ENCODE results near the gene POM121. TPM values are rescaled to one million over a fixed set of nuclear protein-coding genes. Genes with fewer than 3 reads are reported as not detected.
"Not testable (repeated sequence)": the region's sequence is repeated elsewhere in the genome, so short reads cannot be mapped to it uniquely, and the experiment has no call there.

The POM121 gene
- polyA plus RNA-seq, 3 donors, result 3.4 to 18.8 (median 5.1) TPM

DNA sequence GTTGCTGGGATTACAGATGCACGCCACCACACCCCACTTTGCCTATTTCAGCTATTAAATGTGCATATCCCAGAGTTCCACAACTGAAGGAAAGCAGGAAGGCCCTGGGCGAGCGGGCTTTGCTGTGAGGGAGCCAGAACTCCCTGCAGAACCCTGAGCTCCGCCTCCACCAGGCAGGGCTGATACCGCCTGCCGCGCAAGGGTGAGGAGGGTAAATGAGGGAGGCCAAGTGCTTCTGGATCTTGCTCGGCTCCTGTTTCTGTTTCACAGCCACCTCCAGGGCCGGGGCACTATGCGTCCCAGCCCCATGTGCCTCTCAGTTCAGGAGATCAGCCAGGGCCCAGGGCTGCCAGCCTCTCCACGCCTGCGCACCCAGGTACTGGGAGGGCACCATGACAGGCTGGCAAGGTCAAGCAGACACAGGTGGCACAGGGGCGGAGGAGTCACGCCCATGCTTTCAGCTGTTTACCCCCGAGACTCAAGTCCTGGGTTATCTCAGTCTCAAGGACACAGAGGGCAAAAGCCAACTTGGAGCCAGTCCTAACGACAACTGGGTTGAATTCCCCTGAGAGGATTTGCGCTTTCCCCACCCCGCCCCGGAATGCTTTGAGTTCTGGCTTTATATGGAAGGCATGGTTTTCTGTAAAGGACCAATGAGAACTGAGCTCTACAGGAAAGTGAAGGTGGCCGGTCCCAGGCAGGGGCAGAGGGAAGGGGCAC, 35.9 kb downstream of the POM121 start:
- H3K27me3 Mint-ChIP-seq (ENCODE audit: low read depth in 3 of 3); H3K9me3 ChIP-seq (replicated peaks in 1 of 2; ENCODE audit: control insufficient read depth in 1 of 2, insufficient read depth in 1 of 2, low read length in 2 of 2); H3K4me1 Mint-ChIP-seq; H3K27me3 ChIP-seq (ENCODE audit: control insufficient read depth in 2 of 2, insufficient read depth in 2 of 2, low read length in 2 of 2); DNase-seq; H3K36me3 Mint-ChIP-seq; H3K4me3 ChIP-seq (replicated peaks in 1 of 3; ENCODE audit: low read depth in 2 of 3, low read length in 3 of 3); H3K27ac Mint-ChIP-seq; H3K9ac ChIP-seq (ENCODE audit: insufficient read depth, low read length, poor library complexity, severe bottlenecking); H3K4me3 Mint-ChIP-seq; H3K4me1 ChIP-seq (ENCODE audit: control insufficient read depth in 1 of 2, insufficient read depth in 2 of 2, low read length in 2 of 2); intact Hi-C loops (cut with micrococcal nuclease); H3K36me3 ChIP-seq (replicated peaks in 1 of 2; ENCODE audit: control insufficient read depth in 1 of 2, insufficient read depth in 2 of 2, low read length in 2 of 2); H3K4me2 ChIP-seq (replicated peaks; ENCODE audit: extremely low read depth, low read length, poor library complexity, severe bottlenecking); H4K20me1 ChIP-seq (ENCODE audit: insufficient read depth, low read length); H2AFZ ChIP-seq (ENCODE audit: insufficient read depth, low read depth, low read length, poor library complexity, severe bottlenecking); H3K9me3 Mint-ChIP-seq; H3K27ac ChIP-seq (ENCODE audit: low read depth in 1 of 2, low read length in 2 of 2); H3K79me2 ChIP-seq (ENCODE audit: insufficient read depth, low read length): not testable (repeated sequence)
- no CpG with 5 or more reads among the region's 20 CpGs for WGBS (ENCODE audit: insufficient coverage)

DNA sequence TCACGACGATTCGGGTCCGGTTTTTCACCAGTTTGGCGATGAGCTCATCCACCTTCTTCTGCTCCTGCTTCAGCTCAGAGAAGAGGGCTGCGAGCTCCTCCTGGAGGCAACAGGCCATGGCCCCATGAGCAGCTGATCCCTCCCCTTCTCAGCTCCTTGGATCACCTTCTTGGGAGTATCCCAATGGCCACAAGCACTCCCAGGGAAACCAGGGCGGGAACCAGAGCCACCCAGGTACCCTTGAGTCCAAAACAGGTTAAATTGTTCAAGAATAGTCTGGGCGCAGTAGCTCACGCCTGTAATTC, 36.4 kb downstream of the POM121 start:
- H3K4me1 Mint-ChIP-seq; H3K27me3 Mint-ChIP-seq (ENCODE audit: low read depth in 3 of 3); H3K9ac ChIP-seq (ENCODE audit: insufficient read depth, low read length, poor library complexity, severe bottlenecking); H4K20me1 ChIP-seq (ENCODE audit: insufficient read depth, low read length); H2AFZ ChIP-seq (ENCODE audit: insufficient read depth, low read depth, low read length, poor library complexity, severe bottlenecking); intact Hi-C loops (cut with micrococcal nuclease); H3K4me1 ChIP-seq (ENCODE audit: control insufficient read depth in 1 of 2, insufficient read depth in 2 of 2, low read length in 2 of 2); H3K27ac Mint-ChIP-seq; H3K36me3 ChIP-seq (replicated peaks in 1 of 2; ENCODE audit: control insufficient read depth in 1 of 2, insufficient read depth in 2 of 2, low read length in 2 of 2); DNase-seq; H3K4me2 ChIP-seq (replicated peaks; ENCODE audit: extremely low read depth, low read length, poor library complexity, severe bottlenecking); H3K79me2 ChIP-seq (ENCODE audit: insufficient read depth, low read length); H3K4me3 Mint-ChIP-seq; H3K9me3 Mint-ChIP-seq; H3K27ac ChIP-seq (ENCODE audit: low read depth in 1 of 2, low read length in 2 of 2); H3K9me3 ChIP-seq (replicated peaks in 1 of 2; ENCODE audit: control insufficient read depth in 1 of 2, insufficient read depth in 1 of 2, low read length in 2 of 2); H3K36me3 Mint-ChIP-seq; H3K27me3 ChIP-seq (ENCODE audit: control insufficient read depth in 2 of 2, insufficient read depth in 2 of 2, low read length in 2 of 2); H3K4me3 ChIP-seq (replicated peaks in 1 of 3; ENCODE audit: low read depth in 2 of 3, low read length in 3 of 3): not testable (repeated sequence)
- no CpG with 5 or more reads among the region's 9 CpGs for WGBS (ENCODE audit: insufficient coverage)

DNA sequence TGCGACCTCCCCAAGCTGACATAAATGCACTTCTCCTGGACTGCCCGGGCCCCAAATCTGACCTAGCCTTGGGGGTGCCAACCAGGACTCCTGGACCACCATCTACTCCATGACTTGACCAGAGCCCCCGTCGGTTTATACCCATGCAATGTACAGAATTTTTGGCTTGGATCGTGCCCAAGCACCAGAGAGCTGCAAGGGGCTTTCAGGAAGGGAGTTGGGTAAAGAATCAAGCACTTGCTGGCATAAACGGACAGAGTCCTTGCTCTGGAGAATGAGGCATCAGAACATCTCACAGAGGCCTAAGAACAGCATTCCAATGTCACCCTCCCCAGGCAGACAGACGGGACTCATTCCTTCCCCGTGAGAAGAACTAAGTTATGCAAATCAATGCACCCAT, 38.2 kb downstream of the POM121 start:
- H3K27me3 Mint-ChIP-seq (ENCODE audit: low read depth in 3 of 3); intact Hi-C loops (cut with micrococcal nuclease): not testable (repeated sequence)
- no CpG with 5 or more reads among the region's 8 CpGs for WGBS (ENCODE audit: insufficient coverage)

DNA sequence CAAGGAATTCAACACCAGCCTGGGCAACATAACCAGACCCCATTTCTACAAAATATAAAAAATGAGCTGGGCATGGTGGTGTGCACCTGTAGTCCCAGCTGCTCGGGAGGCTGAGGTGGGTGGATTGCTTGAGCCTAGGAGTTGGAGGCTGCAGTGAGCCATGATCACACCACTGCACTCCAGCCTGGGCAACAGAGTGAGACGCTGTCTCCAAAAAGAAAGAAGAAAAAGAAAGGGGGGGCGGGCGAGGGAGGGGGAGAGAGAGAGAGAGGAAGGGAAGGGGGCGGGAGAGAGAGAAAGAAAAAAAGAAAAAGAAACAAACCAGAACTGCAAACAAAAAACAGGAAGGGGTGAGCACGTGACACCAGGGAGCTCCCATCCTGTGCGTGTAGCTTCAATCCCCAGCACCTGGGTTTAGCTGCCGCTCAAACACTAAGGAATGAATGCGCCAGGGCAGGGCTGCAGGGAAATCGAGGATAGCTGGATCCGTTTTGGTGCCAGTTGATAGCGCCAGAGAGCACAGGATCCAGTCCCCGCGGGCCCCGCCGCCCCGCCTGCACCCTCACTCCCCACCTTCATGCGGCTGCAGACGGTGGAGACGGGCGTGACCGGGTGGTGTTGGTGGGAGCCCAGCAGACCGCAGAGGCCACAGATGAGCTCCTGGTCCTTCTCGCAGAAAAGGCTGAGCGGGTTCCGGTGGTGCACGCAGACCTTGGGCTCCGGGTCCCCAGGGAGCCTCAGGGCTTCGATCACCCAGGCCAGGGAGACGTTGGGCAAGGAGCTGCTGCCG, 40.5 kb downstream of the POM121 start:
- DNase-seq; H3K9me3 Mint-ChIP-seq; H3K27ac ChIP-seq (ENCODE audit: low read depth in 1 of 2, low read length in 2 of 2); H3K4me3 Mint-ChIP-seq; intact Hi-C loops (cut with micrococcal nuclease); H3K27me3 Mint-ChIP-seq (ENCODE audit: low read depth in 3 of 3); H3K4me2 ChIP-seq (replicated peaks; ENCODE audit: extremely low read depth, low read length, poor library complexity, severe bottlenecking); H3K27me3 ChIP-seq (ENCODE audit: control insufficient read depth in 2 of 2, insufficient read depth in 2 of 2, low read length in 2 of 2); H3K9ac ChIP-seq (ENCODE audit: insufficient read depth, low read length, poor library complexity, severe bottlenecking); H4K20me1 ChIP-seq (ENCODE audit: insufficient read depth, low read length); H3K9me3 ChIP-seq (replicated peaks in 1 of 2; ENCODE audit: control insufficient read depth in 1 of 2, insufficient read depth in 1 of 2, low read length in 2 of 2); H3K36me3 ChIP-seq (replicated peaks in 1 of 2; ENCODE audit: control insufficient read depth in 1 of 2, insufficient read depth in 2 of 2, low read length in 2 of 2); H3K4me3 ChIP-seq (replicated peaks in 1 of 3; ENCODE audit: low read depth in 2 of 3, low read length in 3 of 3); H3K79me2 ChIP-seq (ENCODE audit: insufficient read depth, low read length); H3K27ac Mint-ChIP-seq; H3K4me1 ChIP-seq (ENCODE audit: control insufficient read depth in 1 of 2, insufficient read depth in 2 of 2, low read length in 2 of 2); H3K4me1 Mint-ChIP-seq; H3K36me3 Mint-ChIP-seq; H2AFZ ChIP-seq (ENCODE audit: insufficient read depth, low read depth, low read length, poor library complexity, severe bottlenecking): not testable (repeated sequence)
- no CpG with 5 or more reads among the region's 31 CpGs for WGBS (ENCODE audit: insufficient coverage)

More for the DNA sequence above, 38.2 kb downstream of the POM121 start:
- not testable (repeated sequence) for H3K4me3 ChIP-seq (replicated peaks in 1 of 3; ENCODE audit: low read depth in 2 of 3, low read length in 3 of 3); H2AFZ ChIP-seq (ENCODE audit: insufficient read depth, low read depth, low read length, poor library complexity, severe bottlenecking); H3K4me2 ChIP-seq (replicated peaks; ENCODE audit: extremely low read depth, low read length, poor library complexity, severe bottlenecking); H3K79me2 ChIP-seq (ENCODE audit: insufficient read depth, low read length); H3K9ac ChIP-seq (ENCODE audit: insufficient read depth, low read length, poor library complexity, severe bottlenecking); H3K4me3 Mint-ChIP-seq; H3K9me3 Mint-ChIP-seq; H3K27ac ChIP-seq (ENCODE audit: low read depth in 1 of 2, low read length in 2 of 2); DNase-seq; H3K27me3 ChIP-seq (ENCODE audit: control insufficient read depth in 2 of 2, insufficient read depth in 2 of 2, low read length in 2 of 2); H3K4me1 Mint-ChIP-seq; H3K9me3 ChIP-seq (replicated peaks in 1 of 2; ENCODE audit: control insufficient read depth in 1 of 2, insufficient read depth in 1 of 2, low read length in 2 of 2); H3K4me1 ChIP-seq (ENCODE audit: control insufficient read depth in 1 of 2, insufficient read depth in 2 of 2, low read length in 2 of 2); H3K36me3 ChIP-seq (replicated peaks in 1 of 2; ENCODE audit: control insufficient read depth in 1 of 2, insufficient read depth in 2 of 2, low read length in 2 of 2); H4K20me1 ChIP-seq (ENCODE audit: insufficient read depth, low read length); H3K27ac Mint-ChIP-seq; H3K36me3 Mint-ChIP-seq
